ENCODE results near the gene LHX1.

- no peak for TF ChIP-seq CTCF (IDR thresholded peaks at IDR 0.05)
- no peak for TF ChIP-seq POLR2A (IDR thresholded peaks at IDR 0.05)
Measured at GRCh38 chr17:36945959-36946725, 8.9 kb downstream of the LHX1 start.
